Prostate gland (tissue), 2 donors: ENCODE measurements around the gene P2RY8. TPM values are rescaled to one million over a fixed set of nuclear protein-coding genes. Genes with fewer than 3 reads are reported as not detected.
"Not testable (repeated sequence)": the region's sequence is repeated elsewhere in the genome, so short reads cannot be mapped to it uniquely, and the experiment has no call there.

ENCODE experiments used
- DNase-seq: peaks from one replicate; pipeline ENCODE4 v3.0.0-alpha.2; 2019; ENCODE audit warnings: low spot score
- H3K27ac ChIP-seq, 2 donors: fragments of 200-600 bp; sonication (generic); 2 replicates each; pipeline ENCODE4 v1.5.1; 2017 to 2019
- H3K27me3 ChIP-seq: fragments of 200-600 bp; sonication (generic); replicated peaks from 2 replicates; pipeline ENCODE4 v1.5.1; 2019; ENCODE audit not compliant: insufficient read depth
- H3K36me3 ChIP-seq, 2 donors: fragments of 200-600 bp; sonication (generic); 1 replicate in 1 of 2; 2 replicates in 1 of 2; pipeline versions ENCODE4 v1.5.1 to v1.8.1; 2017 to 2019
- H3K4me1 ChIP-seq: fragments of 200-600 bp; sonication (generic); replicated peaks from 2 replicates; pipeline ENCODE4 v1.5.1; 2019
- H3K4me3 ChIP-seq, 2 donors: fragments of 200-600 bp; sonication (generic); 2 replicates each; pipeline ENCODE4 v1.5.1; 2017 to 2019
- H3K9me3 ChIP-seq: fragments of 200-600 bp; sonication (generic); 2 replicates; pipeline ENCODE4 v1.5.1; 2017
- POLR2A ChIP-seq: fragments of 450-650 bp; IDR thresholded peaks from one replicate; pipeline ENCODE4 v1.6.1; 2016; ENCODE audit warnings: antibody characterized with exemption, mild to moderate bottlenecking
- POLR2AphosphoS5 ChIP-seq: sonication (generic); formaldehyde crosslinking; IDR thresholded peaks from one replicate; pipeline ENCODE4 v1.6.1; 2017; ENCODE audit warnings: antibody characterized with exemption
- WGBS: methylation state at CpG from one replicate; pipeline ENCODE4 v1.1.5; 2018; 5-methylcytosine and 5-hydroxymethylcytosine counted together
- intact Hi-C: fragments of 100-400 bp; cut with DNase I; formaldehyde crosslinking; loops from one replicate; pipeline ENCODE4 v1.14.2; 2022
- total RNA-seq, 2 donors: library from RNA; depleted of rRNA; stranded (reverse); fragments of >200 nt; gene quantifications; one replicate each; pipeline ENCODE4 v1.1.0, GENCODE V29; 2016
- TF ChIP-seq, protein P1 (sequence below), 4 experiments: fragments of 200-600 bp in 2 of 4; fragments of 450-650 bp in 2 of 4; sonication (generic) in 2 of 4; IDR thresholded peaks; 1 replicate in 3 of 4; 2 replicates in 1 of 4; pipeline ENCODE4 v1.5.1; 2016 to 2019; ENCODE audit warnings: antibody characterized with exemption in 4 of 4, mild to moderate bottlenecking in 2 of 4, moderate library complexity in 2 of 4

The P2RY8 gene
- total RNA-seq, 2 donors from 2014 or later = 0.59 to 1.8 TPM

DNA sequence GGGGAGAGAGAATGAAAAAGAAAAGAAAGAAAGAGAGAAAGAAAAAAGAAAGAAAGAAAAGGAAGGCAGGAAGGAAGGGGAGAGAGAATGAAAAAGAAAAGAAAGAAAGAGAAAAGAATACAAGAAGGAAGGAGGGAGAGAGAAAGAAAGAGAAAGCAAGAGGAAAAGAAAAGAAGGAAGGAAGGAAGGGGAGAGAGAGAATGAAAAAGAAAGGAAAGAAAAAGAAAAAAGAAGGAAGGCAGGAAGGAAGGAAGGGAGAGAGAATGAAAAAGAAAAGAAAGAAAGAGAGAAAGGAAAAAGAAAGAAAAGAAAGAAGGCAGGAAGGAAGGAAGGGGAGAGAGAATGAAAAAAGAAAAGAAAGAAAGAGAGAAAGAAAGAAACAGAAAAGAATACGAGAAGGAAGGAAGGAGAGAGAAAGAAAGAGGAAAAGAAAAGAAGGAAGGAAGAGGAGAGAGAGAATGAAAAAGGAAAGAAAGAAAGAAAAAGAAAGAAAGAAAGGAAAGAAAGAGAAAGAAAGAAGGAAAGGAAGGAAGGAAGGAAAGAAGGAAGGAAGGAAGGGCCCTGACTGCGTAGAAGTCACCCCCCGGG, 15.1 kb upstream of the P2RY8 start:
- Histone ChIP-seq H3K4me1 (no peaks in the 10 kb centered on the region), H3K9me3 (no peaks in the 10 kb centered on the region), H3K4me3 (no peak overlapping the region), H3K27me3 (no peaks in the 10 kb centered on the region), H3K36me3 (no peaks in the 10 kb centered on the region), H3K27ac (no peak overlapping the region)
- no peak for DNase-seq
- TF ChIP-seq POLR2A (no peak), POLR2AphosphoS5 (no peak)
- TF ChIP-seq, protein P1, sequence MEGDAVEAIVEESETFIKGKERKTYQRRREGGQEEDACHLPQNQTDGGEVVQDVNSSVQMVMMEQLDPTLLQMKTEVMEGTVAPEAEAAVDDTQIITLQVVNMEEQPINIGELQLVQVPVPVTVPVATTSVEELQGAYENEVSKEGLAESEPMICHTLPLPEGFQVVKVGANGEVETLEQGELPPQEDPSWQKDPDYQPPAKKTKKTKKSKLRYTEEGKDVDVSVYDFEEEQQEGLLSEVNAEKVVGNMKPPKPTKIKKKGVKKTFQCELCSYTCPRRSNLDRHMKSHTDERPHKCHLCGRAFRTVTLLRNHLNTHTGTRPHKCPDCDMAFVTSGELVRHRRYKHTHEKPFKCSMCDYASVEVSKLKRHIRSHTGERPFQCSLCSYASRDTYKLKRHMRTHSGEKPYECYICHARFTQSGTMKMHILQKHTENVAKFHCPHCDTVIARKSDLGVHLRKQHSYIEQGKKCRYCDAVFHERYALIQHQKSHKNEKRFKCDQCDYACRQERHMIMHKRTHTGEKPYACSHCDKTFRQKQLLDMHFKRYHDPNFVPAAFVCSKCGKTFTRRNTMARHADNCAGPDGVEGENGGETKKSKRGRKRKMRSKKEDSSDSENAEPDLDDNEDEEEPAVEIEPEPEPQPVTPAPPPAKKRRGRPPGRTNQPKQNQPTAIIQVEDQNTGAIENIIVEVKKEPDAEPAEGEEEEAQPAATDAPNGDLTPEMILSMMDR (IDR thresholded peaks at IDR 0.05) = no peak
- intact Hi-C loops = no loop called here
- 84% methylated on average over 3 of the region's 3 CpGs for WGBS

DNA sequence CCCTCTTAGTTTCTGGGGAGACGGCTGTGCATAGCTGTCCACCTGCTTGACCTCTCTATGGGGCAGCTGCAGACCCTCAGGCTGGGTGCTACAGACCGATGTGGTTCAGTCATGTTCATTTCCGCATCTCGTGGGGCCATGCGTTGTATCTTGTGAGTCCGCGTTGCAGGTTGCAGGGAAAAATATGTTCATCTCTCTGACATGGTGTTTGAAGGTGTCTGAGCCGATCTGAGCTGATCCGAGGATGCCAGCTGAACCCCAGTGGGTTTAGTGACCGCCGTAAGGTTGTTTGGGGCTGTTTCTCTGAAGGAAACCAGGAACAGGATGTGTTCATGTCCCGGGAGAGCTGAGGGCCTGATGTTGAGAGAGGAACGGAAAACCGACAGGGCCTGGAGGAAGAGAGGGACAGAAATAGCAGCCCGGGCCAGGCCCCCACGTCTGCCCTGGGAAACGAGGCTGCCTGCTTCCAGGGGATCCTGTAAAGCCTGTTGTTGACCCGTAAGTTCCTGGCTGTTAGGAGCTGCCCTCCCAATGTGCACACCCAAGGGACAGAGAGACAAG, 9.8 kb upstream of the P2RY8 start:
- no peak for DNase-seq
- Histone ChIP-seq H3K36me3 (no peaks in the 10 kb centered on the region), H3K27ac (no peak overlapping the region), H3K9me3 (no peaks in the 10 kb centered on the region), H3K4me3 (no peak overlapping the region), H3K4me1 (no peaks in the 10 kb centered on the region), H3K27me3 (no peaks in the 10 kb centered on the region)
- TF ChIP-seq POLR2A (no peak), POLR2AphosphoS5 (no peak)
- TF ChIP-seq, protein P1 (IDR thresholded peaks at IDR 0.05) = no peak
- 82% methylated on average over 18 of the region's 18 CpGs for WGBS
- intact Hi-C loops = no loop called here

DNA sequence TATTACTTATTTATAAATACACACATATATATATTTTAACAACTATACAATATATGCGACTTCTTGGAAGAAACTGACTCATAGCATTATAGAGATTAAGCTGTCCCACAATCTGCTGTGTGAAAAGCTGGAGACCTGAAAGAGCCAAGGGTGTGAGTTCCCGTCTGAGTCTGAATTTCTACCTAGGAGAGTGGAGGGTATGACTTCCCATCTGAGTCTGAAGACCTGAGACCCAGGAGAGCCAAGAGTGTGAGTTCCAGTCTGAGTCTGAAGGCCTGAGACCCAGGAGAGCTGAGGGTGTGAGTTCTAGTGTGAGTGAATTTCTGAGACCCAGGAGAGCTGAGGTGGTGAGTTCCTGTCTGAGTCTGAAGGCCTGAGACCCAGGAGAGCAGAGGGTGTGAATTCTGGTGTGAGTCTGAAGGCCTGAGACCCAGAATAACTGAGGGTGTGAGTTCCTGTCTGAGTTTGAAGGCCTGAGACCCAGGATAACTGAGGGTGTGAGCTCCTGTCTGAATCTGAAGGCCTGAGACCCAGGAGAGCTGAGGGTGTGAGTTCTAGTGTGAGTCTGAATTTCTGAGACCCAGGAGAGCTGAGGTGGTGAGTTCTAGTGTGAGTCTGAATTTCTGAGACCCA, 8.9 kb upstream of the P2RY8 start:
- no peaks in the 10 kb centered on the region for H3K36me3 ChIP-seq
- H3K27me3 ChIP-seq = no peaks in the 10 kb centered on the region
- H3K4me1 ChIP-seq = no peaks in the 10 kb centered on the region
- no peak for DNase-seq
- intact Hi-C loops = no loop called here
- H3K9me3 ChIP-seq = no peaks in the 10 kb centered on the region
- H3K27ac ChIP-seq = no peak overlapping the region
- no peak overlapping the region for H3K4me3 ChIP-seq
- TF ChIP-seq POLR2AphosphoS5 (no peak), POLR2A (no peak)
- TF ChIP-seq, protein P1 (IDR thresholded peaks at IDR 0.05) = no peak
- WGBS = 83% methylated on average over 2 of the region's 2 CpGs

DNA sequence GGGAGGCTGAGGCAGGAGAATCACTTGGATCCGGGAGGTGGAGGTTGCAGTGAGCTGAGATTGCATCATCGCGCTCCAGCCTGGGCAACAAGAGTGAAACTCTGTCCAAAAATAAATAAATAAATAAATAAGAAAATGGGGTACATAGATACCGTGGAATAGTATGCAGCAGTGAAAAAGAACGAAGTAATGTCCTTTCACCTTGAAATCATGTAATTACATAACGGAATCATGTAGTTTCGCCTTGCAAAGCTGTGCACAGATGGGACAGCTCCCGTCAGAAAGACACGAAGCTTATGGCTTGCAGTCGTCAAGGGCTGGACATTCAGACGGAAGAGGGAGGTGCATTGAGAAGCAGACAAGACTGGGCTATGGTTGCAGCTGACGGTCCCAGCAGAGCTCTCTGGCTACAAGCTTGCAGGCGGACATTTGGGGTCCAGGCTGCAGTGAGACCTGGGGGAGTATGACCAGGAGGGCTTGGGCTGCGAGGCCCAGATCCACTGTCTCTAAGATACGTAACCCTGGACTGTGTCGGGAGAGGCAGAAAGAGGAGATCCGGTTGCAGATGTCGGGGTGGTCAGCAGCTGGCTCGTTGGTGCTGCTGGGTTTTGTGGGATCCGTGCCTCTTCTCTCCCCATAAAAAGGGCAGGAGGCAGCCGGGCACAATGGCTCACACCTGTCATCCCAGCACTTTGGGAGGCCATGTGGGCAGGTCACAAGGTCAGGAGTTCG, 6.2 kb upstream of the P2RY8 start:
- intact Hi-C loops = no loop called here
- no peaks in the 10 kb centered on the region for H3K36me3 ChIP-seq
- WGBS = 87% methylated on average over 22 of the region's 22 CpGs
- H3K27me3 ChIP-seq = no peaks in the 10 kb centered on the region
- no peaks in the 10 kb centered on the region for H3K4me1 ChIP-seq
- TF ChIP-seq POLR2A (no peak), POLR2AphosphoS5 (no peak)
- TF ChIP-seq, protein P1 (IDR thresholded peaks at IDR 0.05) = no peak
- no peak overlapping the region for H3K27ac ChIP-seq
- DNase-seq = no peak
- no peak overlapping the region for H3K4me3 ChIP-seq
- H3K9me3 ChIP-seq = no peaks in the 10 kb centered on the region

DNA sequence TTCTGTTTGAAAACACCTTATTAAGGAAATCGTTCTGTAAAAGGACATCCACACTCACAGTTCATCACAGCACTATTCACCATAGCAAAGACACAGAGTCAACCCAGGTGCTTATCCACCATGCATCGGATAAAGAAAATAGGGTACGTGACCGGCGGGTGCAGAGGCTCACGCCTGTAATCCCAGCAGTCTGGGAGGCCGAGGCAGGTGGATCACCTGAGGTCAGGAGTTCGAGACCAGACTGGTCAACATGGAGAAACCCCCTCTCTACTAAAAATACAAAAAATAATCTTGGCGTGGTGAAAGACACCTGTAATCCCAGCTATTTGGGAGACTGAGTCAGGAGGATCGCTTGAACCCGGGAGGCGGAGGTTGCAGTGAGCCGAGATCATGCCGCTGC, 2.2 kb upstream of the P2RY8 start:
- H3K4me3 ChIP-seq, H3K27me3 ChIP-seq, intact Hi-C loops, H3K27ac ChIP-seq, H3K4me1 ChIP-seq, DNase-seq, H3K36me3 ChIP-seq, H3K9me3 ChIP-seq: not testable (repeated sequence)
- 92% methylated on average over 14 of the region's 14 CpGs for WGBS

DNA sequence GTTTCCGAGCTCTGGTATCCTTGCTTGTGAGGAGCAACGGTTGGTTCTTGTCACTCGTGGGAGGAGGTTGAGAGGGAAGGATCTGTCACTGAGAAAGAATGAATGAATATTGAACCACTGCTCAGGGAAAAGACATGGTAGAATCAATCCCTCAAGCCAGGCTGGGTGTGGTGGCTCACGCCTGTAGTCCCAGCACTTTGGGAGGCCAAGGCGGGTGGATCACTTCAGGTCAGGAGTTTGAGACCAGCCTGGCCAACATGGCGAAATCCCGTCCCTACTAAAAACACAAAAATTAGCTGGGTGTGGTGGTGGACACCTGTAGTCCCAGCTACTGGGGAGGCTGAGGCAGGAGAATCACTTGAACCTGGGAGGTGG, 718 bp upstream of the P2RY8 start:
- WGBS = 79% methylated on average over 7 of the region's 7 CpGs
- H3K27me3 ChIP-seq, H3K9me3 ChIP-seq, DNase-seq, intact Hi-C loops, H3K4me1 ChIP-seq, H3K36me3 ChIP-seq, H3K4me3 ChIP-seq: not testable (repeated sequence)
- H3K27ac ChIP-seq = peak overlapping the region in 1 of 2 donors; percentile 5
